Caco-2 (cell line): Measurements from ENCODE around the gene ACTN1. TPM values are rescaled to one million over a fixed set of nuclear protein-coding genes. Genes with fewer than 3 reads are reported as not detected.

ENCODE experiments used
- BruUV-seq: library from RNA; stranded (reverse); fragments of 400-500 nt; replicated peaks from 2 replicates; lab custom pipeline; 2021; lab: Mats Ljungman, UMichigan
- CTCF ChIA-PET: fragments of 300-600 bp; sonication (Branson Sonifier 250); formaldehyde crosslinking; loops from one replicate; lab custom pipeline; 2022; ENCODE audit warnings: antibody characterized with exemption; lab: Charles Lee
- POLR2A ChIA-PET: fragments of 300-600 bp; sonication (Branson Sonifier 250); formaldehyde crosslinking; loops from one replicate; lab custom pipeline; 2022; ENCODE audit warnings: antibody characterized with exemption; lab: Charles Lee
- DNase-seq, 2 experiments: peaks; one replicate each; pipeline versions ENCODE4 v3.0.0 to v3.0.0-alpha.2; 2020 to 2022
- H3K27me3 ChIP-seq: replicated peaks from 2 replicates; pipeline ENCODE4 v1.6.0; 2011; ENCODE audit warnings: low read length; ENCODE audit not compliant: control insufficient read depth, insufficient read depth
- H3K36me3 ChIP-seq: 2 replicates; pipeline ENCODE4 v1.5.1; 2011; ENCODE audit warnings: low read length; ENCODE audit not compliant: control insufficient read depth, insufficient read depth
- H3K4me1 ChIP-seq: fragments of 250-450 bp; sonication (Bioruptor Pico); 2 replicates; pipeline ENCODE4 v1.5.1; 2020; ENCODE audit warnings: mild to moderate bottlenecking
- H3K4me3 ChIP-seq: 2 replicates; pipeline ENCODE4 v1.5.1; 2011; ENCODE audit warnings: low read depth, mild to moderate bottlenecking, control low read depth, low read length
- H3K9me3 ChIP-seq: fragments of 250-450 bp; sonication (Bioruptor Pico); 2 replicates; pipeline ENCODE4 v1.5.1; 2020; ENCODE audit warnings: mild to moderate bottlenecking, moderate library complexity
- H3K27ac Mint-ChIP-seq: one replicate; pipeline ENCODE4 v1.8.0; 2022; ENCODE audit warnings: mixed read lengths; ENCODE audit not compliant: unreplicated experiment
- H3K27me3 Mint-ChIP-seq: one replicate; pipeline ENCODE4 v1.8.0; 2022; ENCODE audit warnings: mixed read lengths; ENCODE audit not compliant: insufficient read depth, unreplicated experiment
- H3K36me3 Mint-ChIP-seq: one replicate; pipeline ENCODE4 v1.8.0; 2022; ENCODE audit warnings: mild to moderate bottlenecking, mixed read lengths; ENCODE audit not compliant: insufficient read depth, unreplicated experiment
- H3K4me1 Mint-ChIP-seq: one replicate; pipeline ENCODE4 v1.8.0; 2022; ENCODE audit warnings: low read depth, mixed read lengths; ENCODE audit not compliant: unreplicated experiment
- H3K4me3 Mint-ChIP-seq: one replicate; pipeline ENCODE4 v1.8.0; 2022; ENCODE audit warnings: mild to moderate bottlenecking, moderate library complexity, mixed read lengths; ENCODE audit not compliant: unreplicated experiment
- H3K9me3 Mint-ChIP-seq: one replicate; pipeline ENCODE4 v1.8.0; 2022; ENCODE audit warnings: mixed read lengths; ENCODE audit not compliant: unreplicated experiment
- CTCF ChIP-seq, 2 experiments: fragments of 200-600 bp in 1 of 2; IDR thresholded peaks; 1 replicate in 1 of 2; 2 replicates in 1 of 2; pipeline versions ENCODE4 v1.5.1 to v1.8.0; 2011 to 2022; ENCODE audit warnings: antibody characterized with exemption in 1 of 2, control low read depth in 1 of 2, inconsistent platforms in 1 of 2, low read depth in 1 of 2, low read length in 1 of 2, mild to moderate bottlenecking in 1 of 2, moderate library complexity in 1 of 2; ENCODE audit not compliant: insufficient read depth in 1 of 2, severe bottlenecking in 1 of 2, unreplicated experiment in 1 of 2
- intact Hi-C: fragments of 100-400 bp; cut with micrococcal nuclease; formaldehyde crosslinking; loops from one replicate; pipeline ENCODE4 v1.10.0; 2022; ENCODE audit not compliant: unreplicated experiment
- total RNA-seq: library from RNA; stranded (reverse); gene quantifications from 2 replicates; pipeline ENCODE4 v1.2.3, GENCODE V29; 2022

The ACTN1 gene
- total RNA-seq, 1 experiment from 2014 or later: 170 TPM

GRCh38 chr14:68982581-68982980 is 3.5 kb upstream of the ACTN1 start:
- no TSS peak for BruUV-seq
- ChIA-PET CTCF (no interaction called here), POLR2A (no interaction called here)
- peaks cover 9% of the 10 kb centered on the region for H3K4me1 Mint-ChIP-seq
- Histone ChIP-seq H3K36me3 (no peaks in the 10 kb centered on the region; the same call in 1 of the 2 replicates), H3K9me3 (no peaks in the 10 kb centered on the region), H3K27me3 (no peaks in the 10 kb centered on the region), H3K4me1 (peaks cover 14% of the 10 kb centered on the region; the same call in 1 of the 2 replicates), H3K4me3 (no peak overlapping the region)
- H3K4me3 Mint-ChIP-seq: no peak overlapping the region
- no peaks in the 10 kb centered on the region for H3K9me3 Mint-ChIP-seq
- H3K27ac Mint-ChIP-seq: peak overlapping the region; percentile 23
- no peak for TF ChIP-seq CTCF (IDR thresholded peaks at IDR 0.05; ENCODE audit: insufficient read depth in 1 of 2, low read depth in 1 of 2, low read length in 1 of 2, severe bottlenecking in 1 of 2, unreplicated experiment in 1 of 2)
- peaks cover 6% of the 10 kb centered on the region for H3K36me3 Mint-ChIP-seq
- DNase-seq: no peak
- no peaks in the 10 kb centered on the region for H3K27me3 Mint-ChIP-seq
- intact Hi-C loops: no loop called here

GRCh38 chr14:68981539-68981976 is 2.5 kb upstream of the ACTN1 start:
- TF ChIP-seq CTCF (IDR thresholded peaks at IDR 0.05; ENCODE audit: insufficient read depth in 1 of 2, low read depth in 1 of 2, low read length in 1 of 2, severe bottlenecking in 1 of 2, unreplicated experiment in 1 of 2): no peak
- Mint-ChIP-seq H3K36me3 (peaks cover 6% of the 10 kb centered on the region), H3K9me3 (no peaks in the 10 kb centered on the region), H3K4me3 (no peak overlapping the region), H3K27ac (no peak overlapping the region), H3K27me3 (no peaks in the 10 kb centered on the region), H3K4me1 (peaks cover 17% of the 10 kb centered on the region)
- peaks cover 23% of the 10 kb centered on the region for H3K4me1 ChIP-seq
- no peaks in the 10 kb centered on the region for H3K9me3 ChIP-seq
- CTCF ChIA-PET: no interaction called here
- H3K27me3 ChIP-seq: no peaks in the 10 kb centered on the region
- H3K4me3 ChIP-seq: no peak overlapping the region
- intact Hi-C loops: loop anchor here (2.0 kb wide), 1 partner anchor 69 kb away; no protein-coding TSS in a partner anchor
- POLR2A ChIA-PET: no interaction called here
- H3K36me3 ChIP-seq: no peaks in the 10 kb centered on the region; the same call in 1 of the 2 replicates
- BruUV-seq: no TSS peak
- DNase-seq: no peak

- Mint-ChIP-seq H3K4me1 (peaks cover 21% of the 10 kb centered on the region), H3K27me3 (no peaks in the 10 kb centered on the region), H3K27ac (no peak overlapping the region), H3K9me3 (no peaks in the 10 kb centered on the region), H3K4me3 (no peak overlapping the region), H3K36me3 (peaks cover 9% of the 10 kb centered on the region)
- no peaks in the 10 kb centered on the region; the same call in 1 of the 2 replicates for H3K36me3 ChIP-seq
- intact Hi-C loops: loop anchor here (2.0 kb wide), 1 partner anchor 70 kb away; no protein-coding TSS in a partner anchor
- H3K4me3 ChIP-seq: no peak overlapping the region
- no peaks in the 10 kb centered on the region for H3K9me3 ChIP-seq
- H3K4me1 ChIP-seq: peaks cover 27% of the 10 kb centered on the region
- POLR2A ChIA-PET: no interaction called here
- H3K27me3 ChIP-seq: no peaks in the 10 kb centered on the region
- no TSS peak for BruUV-seq
- no peak for DNase-seq
- no peak for TF ChIP-seq CTCF (IDR thresholded peaks at IDR 0.05; ENCODE audit: insufficient read depth in 1 of 2, low read depth in 1 of 2, low read length in 1 of 2, severe bottlenecking in 1 of 2, unreplicated experiment in 1 of 2)
- CTCF ChIA-PET: no interaction called here
Measured at GRCh38 chr14:68981139-68981538, 2.0 kb upstream of the ACTN1 start.
